ENCODE results near the gene PXDN. TPM values are rescaled to one million over a fixed set of nuclear protein-coding genes. Genes with fewer than 3 reads are reported as not detected.

Gene PXDN
- total and polyA plus RNA-seq, 2 of the 13 experiments (the other 11 are each of a cell fraction or from before 2014, with no cell fraction given) = not detected

- POLR2A ChIA-PET = no interaction called here
- WGBS (ENCODE audit: low lambda C conversion rate) = 0% methylated on average over 2 of the region's 2 CpGs
- no peak overlapping the region for H3K4me2 ChIP-seq (ENCODE audit: low read depth, low read length)
- TF ChIP-seq, protein P1, sequence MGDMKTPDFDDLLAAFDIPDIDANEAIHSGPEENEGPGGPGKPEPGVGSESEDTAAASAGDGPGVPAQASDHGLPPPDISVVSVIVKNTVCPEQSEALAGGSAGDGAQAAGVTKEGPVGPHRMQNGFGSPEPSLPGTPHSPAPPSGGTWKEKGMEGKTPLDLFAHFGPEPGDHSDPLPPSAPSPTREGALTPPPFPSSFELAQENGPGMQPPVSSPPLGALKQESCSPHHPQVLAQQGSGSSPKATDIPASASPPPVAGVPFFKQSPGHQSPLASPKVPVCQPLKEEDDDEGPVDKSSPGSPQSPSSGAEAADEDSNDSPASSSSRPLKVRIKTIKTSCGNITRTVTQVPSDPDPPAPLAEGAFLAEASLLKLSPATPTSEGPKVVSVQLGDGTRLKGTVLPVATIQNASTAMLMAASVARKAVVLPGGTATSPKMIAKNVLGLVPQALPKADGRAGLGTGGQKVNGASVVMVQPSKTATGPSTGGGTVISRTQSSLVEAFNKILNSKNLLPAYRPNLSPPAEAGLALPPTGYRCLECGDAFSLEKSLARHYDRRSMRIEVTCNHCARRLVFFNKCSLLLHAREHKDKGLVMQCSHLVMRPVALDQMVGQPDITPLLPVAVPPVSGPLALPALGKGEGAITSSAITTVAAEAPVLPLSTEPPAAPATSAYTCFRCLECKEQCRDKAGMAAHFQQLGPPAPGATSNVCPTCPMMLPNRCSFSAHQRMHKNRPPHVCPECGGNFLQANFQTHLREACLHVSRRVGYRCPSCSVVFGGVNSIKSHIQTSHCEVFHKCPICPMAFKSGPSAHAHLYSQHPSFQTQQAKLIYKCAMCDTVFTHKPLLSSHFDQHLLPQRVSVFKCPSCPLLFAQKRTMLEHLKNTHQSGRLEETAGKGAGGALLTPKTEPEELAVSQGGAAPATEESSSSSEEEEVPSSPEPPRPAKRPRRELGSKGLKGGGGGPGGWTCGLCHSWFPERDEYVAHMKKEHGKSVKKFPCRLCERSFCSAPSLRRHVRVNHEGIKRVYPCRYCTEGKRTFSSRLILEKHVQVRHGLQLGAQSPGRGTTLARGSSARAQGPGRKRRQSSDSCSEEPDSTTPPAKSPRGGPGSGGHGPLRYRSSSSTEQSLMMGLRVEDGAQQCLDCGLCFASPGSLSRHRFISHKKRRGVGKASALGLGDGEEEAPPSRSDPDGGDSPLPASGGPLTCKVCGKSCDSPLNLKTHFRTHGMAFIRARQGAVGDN (CRISPR knock-in tag; IDR thresholded peaks at IDR 0.05) = no peak
- TF ChIP-seq SP4 (CRISPR knock-in tag; IDR thresholded peaks at IDR 0.05) (no peak), IRX3 (CRISPR knock-in tag; IDR thresholded peaks at IDR 0.05; ENCODE audit: borderline replicate concordance, low read depth) (no peak), PRDM15 (CRISPR knock-in tag; IDR thresholded peaks at IDR 0.05) (no peak), SCMH1 (CRISPR knock-in tag; IDR thresholded peaks at IDR 0.05; ENCODE audit: borderline replicate concordance) (no peak), HOXD1 (CRISPR knock-in tag; IDR thresholded peaks at IDR 0.05) (no peak), ZNF468 (CRISPR knock-in tag; IDR thresholded peaks at IDR 0.05) (no peak), ZNF556 (CRISPR knock-in tag; IDR thresholded peaks at IDR 0.05; ENCODE audit: borderline replicate concordance) (no peak), GZF1 (CRISPR knock-in tag; IDR thresholded peaks at IDR 0.05) (no peak), ZNF180 (CRISPR knock-in tag; IDR thresholded peaks at IDR 0.05; ENCODE audit: borderline replicate concordance, low read depth) (no peak)
- TF ChIP-seq, protein P2, sequence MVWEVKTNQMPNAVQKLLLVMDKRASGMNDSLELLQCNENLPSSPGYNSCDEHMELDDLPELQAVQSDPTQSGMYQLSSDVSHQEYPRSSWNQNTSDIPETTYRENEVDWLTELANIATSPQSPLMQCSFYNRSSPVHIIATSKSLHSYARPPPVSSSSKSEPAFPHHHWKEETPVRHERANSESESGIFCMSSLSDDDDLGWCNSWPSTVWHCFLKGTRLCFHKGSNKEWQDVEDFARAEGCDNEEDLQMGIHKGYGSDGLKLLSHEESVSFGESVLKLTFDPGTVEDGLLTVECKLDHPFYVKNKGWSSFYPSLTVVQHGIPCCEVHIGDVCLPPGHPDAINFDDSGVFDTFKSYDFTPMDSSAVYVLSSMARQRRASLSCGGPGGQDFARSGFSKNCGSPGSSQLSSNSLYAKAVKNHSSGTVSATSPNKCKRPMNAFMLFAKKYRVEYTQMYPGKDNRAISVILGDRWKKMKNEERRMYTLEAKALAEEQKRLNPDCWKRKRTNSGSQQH (CRISPR knock-in tag; IDR thresholded peaks at IDR 0.05; ENCODE audit: low read depth) = no peak
- TF ChIP-seq, protein P3, sequence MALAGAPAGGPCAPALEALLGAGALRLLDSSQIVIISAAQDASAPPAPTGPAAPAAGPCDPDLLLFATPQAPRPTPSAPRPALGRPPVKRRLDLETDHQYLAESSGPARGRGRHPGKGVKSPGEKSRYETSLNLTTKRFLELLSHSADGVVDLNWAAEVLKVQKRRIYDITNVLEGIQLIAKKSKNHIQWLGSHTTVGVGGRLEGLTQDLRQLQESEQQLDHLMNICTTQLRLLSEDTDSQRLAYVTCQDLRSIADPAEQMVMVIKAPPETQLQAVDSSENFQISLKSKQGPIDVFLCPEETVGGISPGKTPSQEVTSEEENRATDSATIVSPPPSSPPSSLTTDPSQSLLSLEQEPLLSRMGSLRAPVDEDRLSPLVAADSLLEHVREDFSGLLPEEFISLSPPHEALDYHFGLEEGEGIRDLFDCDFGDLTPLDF (CRISPR knock-in tag; IDR thresholded peaks at IDR 0.05) = no peak
Measured at GRCh38 chr2:1736045-1736444, 8.3 kb downstream of the PXDN start.

More at GRCh38 chr2:1736045-1736444, 8.3 kb downstream of the PXDN start:
- no TSS peak for BruUV-seq (replicated peaks)
- no peaks in the 10 kb centered on the region for H3K9me3 ChIP-seq (ENCODE audit: low read length)
- no peak overlapping the region for H3K4me3 ChIP-seq (replicated peaks in 1 of 3; ENCODE audit: insufficient read depth in 1 of 3, low read depth in 2 of 3, low read length in 3 of 3)
- ATAC-seq = no peak
- H4K20me1 ChIP-seq (ENCODE audit: insufficient read depth, low read length) = no peaks in the 10 kb centered on the region
- CTCF ChIA-PET (ENCODE audit: low intra/inter-chr PET ratio, low total read pairs) = no interaction called here
- no peaks in the 10 kb centered on the region for H3K36me3 ChIP-seq (replicated peaks in 1 of 2; ENCODE audit: control insufficient read depth in 1 of 2, insufficient read depth in 2 of 2, low read length in 2 of 2)
- H3K79me2 ChIP-seq (ENCODE audit: insufficient read depth, low read length) = no peaks in the 10 kb centered on the region
- FAIRE-seq = no peak
- in situ Hi-C loops (cut with HindIII; ENCODE audit: extremely low pct_ligation_motif_present, low pct_unique_long_range_greater_than_20kb) = no loop called here
- no peak overlapping the region for H3K9ac ChIP-seq (ENCODE audit: insufficient read depth, low read depth, low read length)
- no peaks in the 10 kb centered on the region for H3K4me1 ChIP-seq (ENCODE audit: insufficient read depth, low read length)
- no peak overlapping the region for H3K27ac ChIP-seq (ENCODE audit: extremely low read length, insufficient read depth, low read length)
- intact Hi-C loops (cut with micrococcal nuclease; ENCODE audit: unreplicated experiment) = no loop called here
- DNase-seq (ENCODE audit: low spot score) = no peak
- no peak overlapping the region for H2AFZ ChIP-seq (ENCODE audit: low read length)
- peaks cover 2 to 52% of the 10 kb centered on the region in 2 experiments; a peak in 3 of 5 replicates for H3K27me3 ChIP-seq (ENCODE audit: control insufficient read depth in 1 of 2, insufficient read depth in 2 of 2, low read length in 2 of 2)
